Astrocyte (in vitro differentiated cells and primary cell): ENCODE measurements around the gene AP1M1. TPM values are rescaled to one million over a fixed set of nuclear protein-coding genes. Genes with fewer than 3 reads are reported as not detected.

Experiments used
- DNase-seq: peaks from one replicate; pipeline ENCODE4 v3.0.0-alpha.2; 2010; ENCODE audit warnings: low read depth
- FAIRE-seq: peaks from 2 replicates; lab custom pipeline; 2011; peaks lifted over from hg19 to GRCh38; lab: Jason Lieb, UNC
- H2AFZ ChIP-seq: 2 replicates; pipeline ENCODE4 v1.6.0; 2012; ENCODE audit warnings: low read depth, low read length, inconsistent platforms
- H3K27ac ChIP-seq: 2 replicates; pipeline ENCODE4 v1.5.1; 2011; ENCODE audit warnings: low read depth, low read length, inconsistent platforms
- H3K27me3 ChIP-seq: 2 replicates; pipeline ENCODE4 v1.6.0; 2011; ENCODE audit warnings: low read length, inconsistent platforms; ENCODE audit not compliant: insufficient read depth
- H3K36me3 ChIP-seq: 2 replicates; pipeline ENCODE4 v1.5.1; 2011; ENCODE audit warnings: low read length, inconsistent platforms; ENCODE audit not compliant: insufficient read depth
- H3K4me1 ChIP-seq: 2 replicates; pipeline ENCODE4 v1.5.1; 2011; ENCODE audit warnings: low read length, inconsistent platforms; ENCODE audit not compliant: insufficient read depth
- H3K4me2 ChIP-seq: 2 replicates; pipeline ENCODE4 v1.6.0; 2012; ENCODE audit warnings: low read length, inconsistent platforms
- H3K4me3 ChIP-seq: 2 replicates; pipeline ENCODE4 v1.5.1; 2011; ENCODE audit warnings: low read depth, mild to moderate bottlenecking, low read length, inconsistent platforms; ENCODE audit not compliant: insufficient read depth
- H3K79me2 ChIP-seq: 2 replicates; pipeline ENCODE4 v1.6.0; 2012; ENCODE audit warnings: mild to moderate bottlenecking, low read length, inconsistent platforms; ENCODE audit not compliant: insufficient read depth
- H3K9ac ChIP-seq: 2 replicates; pipeline ENCODE4 v1.6.0; 2012; ENCODE audit warnings: mild to moderate bottlenecking, low read length, inconsistent platforms
- H3K9me3 ChIP-seq: 2 replicates; pipeline ENCODE4 v1.5.1; 2012; ENCODE audit warnings: low read depth, mild to moderate bottlenecking, low read length, inconsistent platforms; ENCODE audit not compliant: insufficient read depth
- H4K20me1 ChIP-seq: 2 replicates; pipeline ENCODE4 v1.6.0; 2012; ENCODE audit warnings: low read length, inconsistent platforms; ENCODE audit not compliant: insufficient read depth
- H3K27ac Mint-ChIP-seq: one replicate; pipeline ENCODE4 v1.8.0; 2021; ENCODE audit warnings: mild to moderate bottlenecking, mixed read lengths; ENCODE audit not compliant: unreplicated experiment
- H3K27me3 Mint-ChIP-seq: one replicate; pipeline ENCODE4 v1.8.0; 2021; ENCODE audit warnings: low read depth, mixed read lengths; ENCODE audit not compliant: unreplicated experiment
- H3K36me3 Mint-ChIP-seq: one replicate; pipeline ENCODE4 v1.8.0; 2021; ENCODE audit warnings: low read depth, mixed read lengths; ENCODE audit not compliant: unreplicated experiment
- H3K4me1 Mint-ChIP-seq: one replicate; pipeline ENCODE4 v1.8.0; 2021; ENCODE audit warnings: low read depth, mixed read lengths; ENCODE audit not compliant: unreplicated experiment
- H3K4me3 Mint-ChIP-seq: one replicate; pipeline ENCODE4 v1.8.0; 2021; ENCODE audit warnings: mild to moderate bottlenecking, moderate library complexity, mixed read lengths; ENCODE audit not compliant: unreplicated experiment
- H3K9me3 Mint-ChIP-seq: one replicate; pipeline ENCODE4 v1.8.0; 2021; ENCODE audit warnings: mild to moderate bottlenecking, mixed read lengths; ENCODE audit not compliant: unreplicated experiment
- CTCF ChIP-seq: IDR thresholded peaks from 2 replicates; pipeline ENCODE4 v1.5.1; 2011; ENCODE audit warnings: low read depth, mild to moderate bottlenecking, inconsistent platforms, low read length, moderate library complexity; ENCODE audit not compliant: insufficient read depth
- EZH2 ChIP-seq: IDR thresholded peaks from 2 replicates; pipeline ENCODE4 v1.6.1; 2012; ENCODE audit warnings: mild to moderate bottlenecking, low read length, inconsistent platforms; ENCODE audit not compliant: insufficient read depth
- total RNA-seq: library from RNA; stranded (reverse); gene quantifications from 2 replicates; pipeline ENCODE4 v1.2.1, GENCODE V29; 2021

Gene AP1M1
- total RNA-seq, 1 donor from 2014 or later: 87.6 TPM

- no peaks in the 10 kb centered on the region for H4K20me1 ChIP-seq
- Mint-ChIP-seq H3K9me3 (peaks cover 6% of the 10 kb centered on the region), H3K4me3 (no peak overlapping the region), H3K4me1 (peaks cover 2% of the 10 kb centered on the region), H3K27me3 (peaks cover 32% of the 10 kb centered on the region), H3K36me3 (peaks cover 3% of the 10 kb centered on the region), H3K27ac (no peak overlapping the region)
- H3K27me3 ChIP-seq: peaks cover 3% of the 10 kb centered on the region
- H3K4me2 ChIP-seq: no peak overlapping the region
- H3K4me3 ChIP-seq: no peak overlapping the region
- no peak overlapping the region for H2AFZ ChIP-seq
- DNase-seq (no peak), FAIRE-seq (no peak)
- no peaks in the 10 kb centered on the region for H3K36me3 ChIP-seq
- H3K79me2 ChIP-seq: no peaks in the 10 kb centered on the region
- TF ChIP-seq EZH2: no peak
- TF ChIP-seq CTCF: no peak
- H3K9me3 ChIP-seq: no peaks in the 10 kb centered on the region
- peaks cover 4% of the 10 kb centered on the region for H3K4me1 ChIP-seq
- no peak overlapping the region for H3K27ac ChIP-seq
- no peak overlapping the region for H3K9ac ChIP-seq
Measured at GRCh38 chr19:16265890-16266585, 68.3 kb downstream of the AP1M1 start.

DNA sequence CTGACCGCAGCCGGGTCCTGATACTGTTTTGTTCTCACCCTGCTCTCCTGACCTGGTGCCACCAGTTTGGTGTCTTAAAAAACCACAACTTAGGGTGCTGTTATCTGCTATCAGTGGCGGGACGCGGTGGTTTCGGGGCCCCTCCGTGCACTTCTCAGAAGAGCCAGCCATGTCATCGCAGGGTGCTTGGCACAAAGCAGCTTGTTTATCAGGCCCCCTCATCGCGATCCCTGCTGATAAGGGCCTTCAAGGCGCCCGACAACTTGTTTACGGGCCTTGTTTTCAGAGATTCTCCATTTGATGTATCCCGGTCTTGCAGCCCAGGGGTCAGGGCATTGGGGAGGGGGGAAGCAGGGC, 68.9 kb downstream of the AP1M1 start:
- Histone ChIP-seq H3K4me3 (no peak overlapping the region), H3K27me3 (peaks cover 3% of the 10 kb centered on the region), H3K27ac (no peak overlapping the region), H4K20me1 (no peaks in the 10 kb centered on the region), H3K9ac (no peak overlapping the region), H2AFZ (no peak overlapping the region), H3K4me2 (no peak overlapping the region), H3K36me3 (no peaks in the 10 kb centered on the region), H3K9me3 (no peaks in the 10 kb centered on the region), H3K79me2 (no peaks in the 10 kb centered on the region), H3K4me1 (peaks cover 4% of the 10 kb centered on the region)
- H3K9me3 Mint-ChIP-seq: peaks cover 6% of the 10 kb centered on the region
- no peak for FAIRE-seq
- peaks cover 3% of the 10 kb centered on the region for H3K36me3 Mint-ChIP-seq
- H3K4me3 Mint-ChIP-seq: no peak overlapping the region
- H3K27me3 Mint-ChIP-seq: peaks cover 27% of the 10 kb centered on the region
- peaks cover 2% of the 10 kb centered on the region for H3K4me1 Mint-ChIP-seq
- no peak overlapping the region for H3K27ac Mint-ChIP-seq
- DNase-seq: no peak
- TF ChIP-seq EZH2 (no peak), CTCF (no peak)

DNA sequence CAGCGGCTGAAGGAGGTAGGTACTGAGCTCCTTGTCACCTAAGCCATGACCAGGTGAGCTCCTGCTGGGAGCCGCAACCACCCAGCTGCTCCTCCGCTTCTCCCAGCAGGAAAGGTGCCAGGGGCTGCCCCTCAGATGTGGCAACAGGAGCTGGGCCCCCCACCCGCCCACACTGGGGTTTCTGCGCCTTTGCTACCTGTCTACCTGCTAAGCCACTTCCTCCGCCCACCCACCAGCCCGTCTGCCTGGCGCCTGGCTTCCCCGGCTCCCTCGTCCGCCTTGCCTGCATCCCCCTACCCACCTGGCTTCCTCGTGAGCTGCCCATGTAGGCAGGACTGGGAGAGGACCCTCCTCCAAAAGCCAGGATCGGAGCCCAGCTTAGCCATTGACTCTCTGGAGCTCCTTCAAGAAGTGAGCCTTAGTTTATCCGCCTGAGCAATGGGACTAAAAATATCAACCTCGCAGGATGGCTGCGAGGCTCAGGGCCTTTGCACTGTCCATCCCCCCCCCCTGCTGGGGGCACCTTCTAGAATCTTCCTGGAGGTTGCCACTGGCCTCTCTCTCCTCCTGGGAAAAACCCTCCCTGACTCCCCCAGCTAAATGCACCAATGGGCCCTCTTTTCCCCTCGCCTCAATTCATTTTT, 71.1 kb downstream of the AP1M1 start:
- H3K9me3 Mint-ChIP-seq: peaks cover 6% of the 10 kb centered on the region
- Histone ChIP-seq H3K79me2 (no peaks in the 10 kb centered on the region), H4K20me1 (no peaks in the 10 kb centered on the region), H3K9me3 (no peaks in the 10 kb centered on the region), H3K4me2 (no peak overlapping the region), H2AFZ (no peak overlapping the region), H3K27me3 (peaks cover 3% of the 10 kb centered on the region), H3K9ac (no peak overlapping the region), H3K4me1 (peaks cover 5% of the 10 kb centered on the region), H3K36me3 (no peaks in the 10 kb centered on the region), H3K4me3 (no peak overlapping the region), H3K27ac (no peak overlapping the region)
- no peaks in the 10 kb centered on the region for H3K4me1 Mint-ChIP-seq
- H3K27ac Mint-ChIP-seq: no peak overlapping the region
- no peak for TF ChIP-seq CTCF
- no peak for TF ChIP-seq EZH2
- peaks cover 16% of the 10 kb centered on the region for H3K27me3 Mint-ChIP-seq
- DNase-seq (no peak), FAIRE-seq (no peak)
- H3K4me3 Mint-ChIP-seq: no peak overlapping the region
- peaks cover 3% of the 10 kb centered on the region for H3K36me3 Mint-ChIP-seq
